ENCODE measurements around the gene FAM50A. TPM values are rescaled to one million over a fixed set of nuclear protein-coding genes. Genes with fewer than 3 reads are reported as not detected.
"Not testable (repeated sequence)": the region's sequence is repeated elsewhere in the genome, so short reads cannot be mapped to it uniquely, and the experiment has no call there.

The FAM50A gene, protein sequence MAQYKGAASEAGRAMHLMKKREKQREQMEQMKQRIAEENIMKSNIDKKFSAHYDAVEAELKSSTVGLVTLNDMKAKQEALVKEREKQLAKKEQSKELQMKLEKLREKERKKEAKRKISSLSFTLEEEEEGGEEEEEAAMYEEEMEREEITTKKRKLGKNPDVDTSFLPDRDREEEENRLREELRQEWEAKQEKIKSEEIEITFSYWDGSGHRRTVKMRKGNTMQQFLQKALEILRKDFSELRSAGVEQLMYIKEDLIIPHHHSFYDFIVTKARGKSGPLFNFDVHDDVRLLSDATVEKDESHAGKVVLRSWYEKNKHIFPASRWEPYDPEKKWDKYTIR
- total RNA-seq (2021) = 56.7 and 57.4 TPM in 2 replicates
- long read RNA-seq, transcript FAM50A-202 (13 exons, 1,352 nt) = major isoform, 128 of 159 reads
- long read RNA-seq, transcript FAM50A-203 (12 exons, 1,470 nt) = minor isoform, 8 of 159 reads
- long read RNA-seq, partial matches to known transcripts = 2 of 159 reads
- long read RNA-seq, other reads (novel, unspliced or antisense) = 21 of 159 reads

DNA sequence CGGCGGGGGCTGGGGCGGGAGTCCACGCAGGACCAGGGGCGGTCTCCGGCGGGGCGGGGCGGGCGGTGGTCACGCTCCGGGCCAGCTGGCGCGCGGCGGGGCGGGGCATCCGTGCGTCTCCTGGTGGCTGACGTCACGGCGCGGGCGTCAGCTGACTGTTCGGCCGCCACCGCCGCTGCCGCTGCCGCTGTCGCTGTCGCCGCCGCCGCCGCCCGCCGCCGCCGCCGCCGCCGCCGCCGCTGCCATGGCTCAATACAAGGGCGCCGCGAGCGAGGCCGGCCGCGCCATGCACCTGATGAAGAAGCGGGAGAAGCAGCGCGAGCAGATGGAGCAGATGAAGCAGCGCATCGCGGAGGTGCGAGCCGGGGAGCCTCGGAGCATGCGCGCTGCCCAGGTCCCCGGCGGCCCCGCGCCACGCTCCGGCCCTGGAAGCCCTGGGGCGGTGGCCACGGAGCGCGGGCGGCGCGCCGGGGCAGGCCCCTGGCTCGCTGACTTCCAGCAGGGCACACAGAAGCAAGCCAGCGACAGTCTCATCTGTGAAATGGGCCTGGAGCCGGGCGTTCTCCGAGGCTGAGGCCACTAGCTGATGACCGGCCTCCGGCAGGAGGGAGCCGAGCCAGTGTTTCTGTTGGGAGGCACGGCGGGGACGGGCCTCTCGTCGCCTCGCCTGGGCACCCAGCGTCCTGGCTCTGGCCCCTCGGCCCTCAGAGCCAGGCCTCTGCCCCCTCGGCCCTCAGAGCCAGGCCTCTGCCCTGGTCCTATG, at the start of gene FAM50A:
Gene FAM50A, plus strand, starts transcription at position 150 of the 763 bp plus-strand sequence. Its CDS starts 95 bp downstream, at position 245.
- Mint-ChIP-seq H3K4me1 (peaks cover 3 to 5% of the 10 kb centered on the region in 2 experiments; a peak in 2 of 4 replicates), H3K36me3 (ENCODE audit: insufficient read depth in 1 of 3, low read depth in 3 of 3) (peaks cover 30 to 71% (median 59%) of the 10 kb centered on the region in 3 experiments), H3K4me3 (peak within 1 kb of the TSS; percentile 66 to 82), H3K27ac (peak within 1 kb of the TSS in 1 of 3 experiments; percentile 57; a peak in 3 of 7 replicates), H3K27me3 (ENCODE audit: low read depth) (no peaks in the 10 kb centered on the region; the same call in none of the 2 replicates), H3K9me3 (peaks cover 63 to 78% of the 10 kb centered on the region in 2 experiments)
- no peaks in the 10 kb centered on the region for H4K20me1 ChIP-seq (ENCODE audit: control insufficient read depth, insufficient read depth, insufficient read length)
- peak within 1 kb of the TSS; percentile 35 for H3K9ac ChIP-seq (ENCODE audit: extremely low read depth, insufficient read length, low read length)
- no peak within 1 kb of the TSS for H4K5ac ChIP-seq (ENCODE audit: insufficient read length, low read depth, low read length)
- H2BK12ac ChIP-seq (ENCODE audit: insufficient read length, low read depth, low read length) = no peak within 1 kb of the TSS
- TF ChIP-seq, protein P1, sequence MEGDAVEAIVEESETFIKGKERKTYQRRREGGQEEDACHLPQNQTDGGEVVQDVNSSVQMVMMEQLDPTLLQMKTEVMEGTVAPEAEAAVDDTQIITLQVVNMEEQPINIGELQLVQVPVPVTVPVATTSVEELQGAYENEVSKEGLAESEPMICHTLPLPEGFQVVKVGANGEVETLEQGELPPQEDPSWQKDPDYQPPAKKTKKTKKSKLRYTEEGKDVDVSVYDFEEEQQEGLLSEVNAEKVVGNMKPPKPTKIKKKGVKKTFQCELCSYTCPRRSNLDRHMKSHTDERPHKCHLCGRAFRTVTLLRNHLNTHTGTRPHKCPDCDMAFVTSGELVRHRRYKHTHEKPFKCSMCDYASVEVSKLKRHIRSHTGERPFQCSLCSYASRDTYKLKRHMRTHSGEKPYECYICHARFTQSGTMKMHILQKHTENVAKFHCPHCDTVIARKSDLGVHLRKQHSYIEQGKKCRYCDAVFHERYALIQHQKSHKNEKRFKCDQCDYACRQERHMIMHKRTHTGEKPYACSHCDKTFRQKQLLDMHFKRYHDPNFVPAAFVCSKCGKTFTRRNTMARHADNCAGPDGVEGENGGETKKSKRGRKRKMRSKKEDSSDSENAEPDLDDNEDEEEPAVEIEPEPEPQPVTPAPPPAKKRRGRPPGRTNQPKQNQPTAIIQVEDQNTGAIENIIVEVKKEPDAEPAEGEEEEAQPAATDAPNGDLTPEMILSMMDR (conservative IDR thresholded peaks at IDR 0.05) = no peak
- H2BK15ac ChIP-seq (ENCODE audit: low read depth, low read length) = no peak within 1 kb of the TSS
- H3K56ac ChIP-seq (ENCODE audit: insufficient read length, low read depth, low read length) = no peak within 1 kb of the TSS
- H4K91ac ChIP-seq (ENCODE audit: insufficient read length, low read depth, low read length) = no peak within 1 kb of the TSS
- H3K4me2 ChIP-seq (ENCODE audit: insufficient read depth, insufficient read length, low read length) = peak within 1 kb of the TSS; percentile 37
- H3K23me2 ChIP-seq (ENCODE audit: insufficient read length, low read depth, low read length, poor library complexity, severe bottlenecking) = peaks cover 2% of the 10 kb centered on the region
- no peaks in the 10 kb centered on the region for H3K4me1 ChIP-seq (ENCODE audit: insufficient read depth, low read length)
- no peak within 1 kb of the TSS; the same call in 1 of the 2 replicates for H3K14ac ChIP-seq (ENCODE audit: insufficient read depth, low read length)
- no peak within 1 kb of the TSS for H4K8ac ChIP-seq (replicated peaks; ENCODE audit: insufficient read length, low read depth, low read length)
- H2BK5ac ChIP-seq (ENCODE audit: insufficient read length, low read length) = no peak within 1 kb of the TSS
- no peak within 1 kb of the TSS for H3K23ac ChIP-seq (ENCODE audit: insufficient read length, low read depth, low read length)
- no peak within 1 kb of the TSS for H3K27ac ChIP-seq (ENCODE audit: insufficient read length, low read depth, low read length)
- no peak within 1 kb of the TSS for H3T11ph ChIP-seq (ENCODE audit: low read length)
- DNase-seq = peak; percentile 51
- no peak within 1 kb of the TSS for H2BK20ac ChIP-seq (ENCODE audit: low read depth, low read length, poor library complexity, severe bottlenecking)
- no CpG with 5 or more reads among the region's 94 CpGs for WGBS (ENCODE audit: extremely low coverage, insufficient read length, low lambda C conversion rate)
- H3K4ac ChIP-seq (ENCODE audit: low read depth, low read length) = no peak within 1 kb of the TSS
- no peak within 1 kb of the TSS for H2BK120ac ChIP-seq (ENCODE audit: low read depth, low read length, poor library complexity, severe bottlenecking)
- H3K9me3 ChIP-seq (ENCODE audit: control insufficient read depth, low read depth, low read length) = peaks cover 34% of the 10 kb centered on the region
- no peak within 1 kb of the TSS for H3K18ac ChIP-seq (ENCODE audit: insufficient read length, low read depth, low read length)
- H2AK5ac ChIP-seq (ENCODE audit: insufficient read length, low read length) = no peak within 1 kb of the TSS
- H3K27me3 ChIP-seq (ENCODE audit: insufficient read depth, low read length) = no peaks in the 10 kb centered on the region
- no peaks in the 10 kb centered on the region for H3K79me2 ChIP-seq (ENCODE audit: insufficient read depth, low read length)
- no peak within 1 kb of the TSS for H2AFZ ChIP-seq (ENCODE audit: low read length)
- H3K79me1 ChIP-seq (ENCODE audit: insufficient read depth, low read depth, low read length, poor library complexity, severe bottlenecking) = no peaks in the 10 kb centered on the region

DNA sequence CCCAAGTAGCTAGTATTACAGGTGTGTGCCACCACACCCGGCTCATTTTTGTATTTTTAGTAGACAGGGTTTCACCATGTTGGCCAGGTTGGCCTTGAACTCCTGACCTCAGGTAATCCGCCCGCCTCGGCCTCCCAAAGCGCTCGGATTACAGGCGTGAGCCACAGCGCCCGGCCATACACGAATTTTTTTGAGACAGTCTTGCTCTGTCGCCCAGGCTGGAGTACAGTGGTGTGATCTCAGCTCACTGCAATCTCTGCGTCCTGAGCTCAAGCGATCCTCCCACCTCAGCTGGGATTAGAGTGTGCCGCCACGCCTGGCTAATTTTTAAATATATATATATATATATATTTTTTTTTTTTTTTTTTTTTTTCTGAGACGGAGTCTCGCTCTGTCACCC, 47.6 kb upstream of the FAM50A start:
- H3K79me2 ChIP-seq (ENCODE audit: insufficient read depth, low read length); H3K4ac ChIP-seq (ENCODE audit: low read depth, low read length); H2BK5ac ChIP-seq (ENCODE audit: insufficient read length, low read length); H2AK5ac ChIP-seq (ENCODE audit: insufficient read length, low read length); H4K20me1 ChIP-seq (ENCODE audit: control insufficient read depth, insufficient read depth, insufficient read length); H3K4me1 ChIP-seq (ENCODE audit: insufficient read depth, low read length); H3K27me3 Mint-ChIP-seq (ENCODE audit: low read depth); H2BK12ac ChIP-seq (ENCODE audit: insufficient read length, low read depth, low read length); H3K56ac ChIP-seq (ENCODE audit: insufficient read length, low read depth, low read length); H2BK120ac ChIP-seq (ENCODE audit: low read depth, low read length, poor library complexity, severe bottlenecking); H2BK20ac ChIP-seq (ENCODE audit: low read depth, low read length, poor library complexity, severe bottlenecking); DNase-seq; H4K8ac ChIP-seq (replicated peaks; ENCODE audit: insufficient read length, low read depth, low read length); H3K79me1 ChIP-seq (ENCODE audit: insufficient read depth, low read depth, low read length, poor library complexity, severe bottlenecking); H3K18ac ChIP-seq (ENCODE audit: insufficient read length, low read depth, low read length); H3K4me2 ChIP-seq (ENCODE audit: insufficient read depth, insufficient read length, low read length); H4K91ac ChIP-seq (ENCODE audit: insufficient read length, low read depth, low read length); H4K5ac ChIP-seq (ENCODE audit: insufficient read length, low read depth, low read length); H3K27ac Mint-ChIP-seq; H3K9ac ChIP-seq (ENCODE audit: extremely low read depth, insufficient read length, low read length); H2AFZ ChIP-seq (ENCODE audit: low read length); H3K27ac ChIP-seq (ENCODE audit: insufficient read length, low read depth, low read length); H3K23ac ChIP-seq (ENCODE audit: insufficient read length, low read depth, low read length); H3K14ac ChIP-seq (ENCODE audit: insufficient read depth, low read length); H3T11ph ChIP-seq (ENCODE audit: low read length); H3K27me3 ChIP-seq (ENCODE audit: insufficient read depth, low read length); H2BK15ac ChIP-seq (ENCODE audit: low read depth, low read length): not testable (repeated sequence)
- peaks cover 41 to 44% of the 10 kb centered on the region in 2 experiments for H3K9me3 Mint-ChIP-seq
- peak overlapping the region; percentile 96 to 97; a peak in 3 of 5 replicates for H3K4me3 Mint-ChIP-seq
- peaks cover 22% of the 10 kb centered on the region for H3K9me3 ChIP-seq (ENCODE audit: control insufficient read depth, low read depth, low read length)
- WGBS (ENCODE audit: extremely low coverage, insufficient read length, low lambda C conversion rate) = no CpG with 5 or more reads among the region's 17 CpGs
- H3K23me2 ChIP-seq (ENCODE audit: insufficient read length, low read depth, low read length, poor library complexity, severe bottlenecking) = peaks cover 16% of the 10 kb centered on the region
- peaks cover 0 to 15% of the 10 kb centered on the region in 2 experiments; a peak in 2 of 4 replicates for H3K4me1 Mint-ChIP-seq
- peaks cover 30 to 35% (median 30%) of the 10 kb centered on the region in 3 experiments for H3K36me3 Mint-ChIP-seq (ENCODE audit: insufficient read depth in 1 of 3, low read depth in 3 of 3)
